Retinal pigment epithelial cell (primary cell): ENCODE measurements around the gene CTNNBIP1.

Experiments used
- DNase-seq: peaks from one replicate; pipeline ENCODE4 v3.0.0-alpha.2; 2010; ENCODE audit warnings: low read depth
- H3K4me3 ChIP-seq: 2 replicates; pipeline ENCODE4 v1.5.1; 2011; ENCODE audit warnings: mild to moderate bottlenecking, low read length, control low read depth, moderate library complexity
- CTCF ChIP-seq: conservative IDR thresholded peaks from 2 replicates; pipeline ENCODE4 v1.5.1; 2011; ENCODE audit warnings: low read depth, low read length, control low read depth, inconsistent platforms

Gene CTNNBIP1

DNA sequence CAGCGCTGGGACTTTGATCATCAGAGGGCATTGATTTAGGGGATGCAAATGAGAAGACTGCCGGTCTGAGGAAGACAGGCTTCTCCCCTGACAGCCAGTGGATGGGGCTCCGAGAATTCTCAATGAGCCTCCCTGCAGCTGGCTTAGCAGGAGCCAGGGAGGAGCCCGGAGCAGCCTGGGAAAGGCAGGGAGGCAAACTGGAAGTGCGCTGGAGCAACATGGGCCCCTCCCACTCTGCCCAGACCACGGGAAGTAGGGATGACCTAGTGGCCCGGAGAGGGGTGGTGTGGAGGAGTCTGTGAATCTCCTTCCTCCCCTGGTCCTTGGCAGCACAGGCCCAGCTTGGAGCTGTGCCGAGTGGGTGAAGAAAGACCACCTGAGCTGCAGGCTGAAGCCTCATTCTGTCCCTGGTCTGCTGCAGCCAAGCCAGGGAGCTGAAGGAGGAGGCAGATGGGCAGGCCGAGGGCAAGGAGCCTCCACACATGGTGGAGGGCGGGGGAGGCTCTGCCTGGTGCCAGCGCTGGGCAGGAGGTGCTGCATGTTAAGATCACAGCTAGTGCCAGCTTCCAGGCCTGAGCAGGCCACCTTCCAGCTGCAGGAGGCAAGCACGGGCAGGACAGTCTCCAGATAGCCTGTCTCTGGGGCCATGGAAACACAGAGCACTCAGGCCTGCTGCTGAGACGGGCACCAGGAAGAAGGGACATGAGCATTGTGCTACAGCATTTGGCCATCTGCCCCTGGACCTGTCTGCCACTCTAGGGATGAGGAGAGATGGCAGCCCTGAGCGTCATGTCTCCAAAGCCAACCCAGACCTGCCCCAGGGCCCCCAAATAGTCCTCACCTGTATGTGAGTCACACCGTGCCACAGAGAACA is 74.1 kb downstream of the CTNNBIP1 start:
- no peak for TF ChIP-seq CTCF
- DNase-seq: no peak
- no peak overlapping the region for H3K4me3 ChIP-seq

- H3K4me3 ChIP-seq: no peak overlapping the region
- TF ChIP-seq CTCF: no peak
- DNase-seq: no peak
Measured at GRCh38 chr1:9835404-9835757, 74.7 kb downstream of the CTNNBIP1 start.

DNA sequence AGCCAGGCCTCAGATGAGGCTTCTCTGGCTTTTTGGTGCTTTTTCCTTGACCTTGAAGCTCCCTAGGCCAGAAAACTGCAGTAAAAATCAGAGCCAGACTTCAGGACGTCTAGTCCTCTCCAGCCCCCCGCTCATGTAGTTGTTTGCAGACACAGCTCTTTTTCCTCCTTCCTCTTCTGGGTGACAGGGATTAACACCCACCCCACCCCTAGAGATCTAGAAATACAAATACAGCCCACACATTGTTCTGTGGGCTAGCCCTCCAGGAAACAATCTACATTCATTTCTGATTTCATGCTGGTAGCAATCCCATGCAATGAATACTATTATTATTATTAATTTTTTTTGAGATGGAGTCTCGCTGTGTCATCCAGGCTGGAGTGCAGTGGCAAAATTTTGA is 76.4 kb downstream of the CTNNBIP1 start:
- H3K4me3 ChIP-seq: no peak overlapping the region
- TF ChIP-seq CTCF: no peak
- DNase-seq: no peak

DNA sequence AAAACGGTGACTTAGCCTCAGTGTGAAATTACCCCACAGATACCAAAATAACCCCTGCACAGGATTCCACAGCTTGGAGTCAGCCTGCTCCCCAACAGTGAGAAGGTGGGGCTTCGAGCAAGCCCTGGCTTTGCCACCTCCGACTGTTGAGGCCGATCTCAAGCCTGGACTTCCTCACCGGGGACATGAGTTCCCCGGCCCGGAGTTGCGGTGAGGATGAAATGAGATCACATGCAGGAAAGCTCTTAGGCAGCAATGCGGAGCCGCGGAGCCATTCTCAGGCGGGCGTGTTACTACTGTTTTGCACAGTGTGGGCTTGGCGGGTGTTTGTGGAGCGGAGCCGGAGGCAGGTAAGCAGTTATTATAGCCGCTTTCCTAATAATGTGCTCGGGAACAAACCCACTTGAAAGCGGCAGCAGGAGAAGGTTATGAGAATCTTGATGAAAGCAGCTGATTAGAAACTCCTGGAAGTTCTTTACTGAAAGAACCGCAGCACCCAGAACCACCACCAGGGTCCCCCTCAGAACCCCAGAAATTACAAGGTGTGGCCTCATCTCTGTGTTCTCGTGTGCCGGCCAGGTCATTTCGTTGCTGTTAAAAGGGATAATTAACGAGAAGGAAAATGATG is 82.4 kb downstream of the CTNNBIP1 start:
- no peak for DNase-seq
- TF ChIP-seq CTCF: peak; percentile 53
- H3K4me3 ChIP-seq: no peak overlapping the region

GRCh38 chr1:9826616-9827015 is 83.5 kb downstream of the CTNNBIP1 start:
- no peak for TF ChIP-seq CTCF
- H3K4me3 ChIP-seq: no peak overlapping the region
- DNase-seq: no peak

- no peak overlapping the region for H3K4me3 ChIP-seq
- no peak for TF ChIP-seq CTCF
Measured at GRCh38 chr1:9826087-9826486, 84.0 kb downstream of the CTNNBIP1 start.

More at GRCh38 chr1:9826087-9826486, 84.0 kb downstream of the CTNNBIP1 start:
- no peak for DNase-seq
